Esophagus squamous epithelium (tissue), 4 donors: Measurements from ENCODE around the gene PROS1.

ENCODE experiments used
- POLR2A ChIP-seq, 4 donors: fragments of 450-650 bp; IDR thresholded peaks; one replicate each; pipeline ENCODE4 v1.6.1; 2017; ENCODE audit warnings: antibody characterized with exemption in 4 of 4, mild to moderate bottlenecking in 4 of 4, moderate library complexity in 3 of 4
- TF ChIP-seq, protein P1 (sequence below), 6 experiments: fragments of 450-650 bp in 4 of 6; fragments of 200-600 bp in 2 of 6; sonication (generic) in 2 of 6; IDR thresholded peaks; one replicate each; pipeline ENCODE4 v1.5.1; 2016 to 2019; ENCODE audit warnings: antibody characterized with exemption in 6 of 6, mild to moderate bottlenecking in 4 of 6, moderate library complexity in 4 of 6

DNA sequence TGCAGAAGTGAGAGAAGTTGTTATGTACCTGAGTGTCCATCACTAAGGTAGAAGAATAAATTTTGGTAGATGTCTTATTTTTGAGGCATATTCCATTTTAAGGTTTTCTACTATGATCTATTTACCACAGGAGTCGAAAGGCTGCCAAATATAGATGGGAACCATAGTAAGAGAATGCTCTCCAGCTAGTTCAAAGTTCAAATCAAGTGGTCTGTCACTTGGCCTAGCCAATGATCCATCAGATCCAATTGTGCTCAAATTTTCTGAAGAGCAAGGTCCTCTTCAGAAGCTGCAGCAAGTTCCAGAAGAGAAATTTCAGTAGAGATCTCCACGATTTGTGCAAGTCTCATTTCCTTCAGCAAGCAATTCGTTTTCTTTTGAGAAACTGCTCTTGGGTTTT lies 10.9 kb downstream of the PROS1 start:
- TF ChIP-seq, protein P1, sequence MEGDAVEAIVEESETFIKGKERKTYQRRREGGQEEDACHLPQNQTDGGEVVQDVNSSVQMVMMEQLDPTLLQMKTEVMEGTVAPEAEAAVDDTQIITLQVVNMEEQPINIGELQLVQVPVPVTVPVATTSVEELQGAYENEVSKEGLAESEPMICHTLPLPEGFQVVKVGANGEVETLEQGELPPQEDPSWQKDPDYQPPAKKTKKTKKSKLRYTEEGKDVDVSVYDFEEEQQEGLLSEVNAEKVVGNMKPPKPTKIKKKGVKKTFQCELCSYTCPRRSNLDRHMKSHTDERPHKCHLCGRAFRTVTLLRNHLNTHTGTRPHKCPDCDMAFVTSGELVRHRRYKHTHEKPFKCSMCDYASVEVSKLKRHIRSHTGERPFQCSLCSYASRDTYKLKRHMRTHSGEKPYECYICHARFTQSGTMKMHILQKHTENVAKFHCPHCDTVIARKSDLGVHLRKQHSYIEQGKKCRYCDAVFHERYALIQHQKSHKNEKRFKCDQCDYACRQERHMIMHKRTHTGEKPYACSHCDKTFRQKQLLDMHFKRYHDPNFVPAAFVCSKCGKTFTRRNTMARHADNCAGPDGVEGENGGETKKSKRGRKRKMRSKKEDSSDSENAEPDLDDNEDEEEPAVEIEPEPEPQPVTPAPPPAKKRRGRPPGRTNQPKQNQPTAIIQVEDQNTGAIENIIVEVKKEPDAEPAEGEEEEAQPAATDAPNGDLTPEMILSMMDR (IDR thresholded peaks at IDR 0.05): no peak
- no peak for TF ChIP-seq POLR2A (IDR thresholded peaks at IDR 0.05)
